ENCODE data around the gene BCL2.

BCL2 gene

GRCh38 chr18:63259567-63260379 lies 59.8 kb downstream of the BCL2 start:
- Histone ChIP-seq H3K4me3 (no peak overlapping the region), H3K36me3 (peaks cover 0 to 100% (median 93%) of the 10 kb centered on the region in 11 experiments; a peak in 18 of 22 replicates), H3K27ac (no peak overlapping the region), H4K20me1 (peaks cover 0 to 51% (median 20%) of the 10 kb centered on the region in 11 experiments; a peak in 9 of 22 replicates), H3K9ac (no peak overlapping the region), H3K27me3 (no peaks in the 10 kb centered on the region), H3K4me2 (no peak overlapping the region), H3K9me3 (replicated peaks in 1 of 11) (peaks cover 0 to 44% (median 9%) of the 10 kb centered on the region in 11 experiments; a peak in 10 of 22 replicates), H3K4me1 (0 out of 20 replicates have a peak, but pooled peaks cover 0 to 9% (median 0%) of the 10 kb centered on the region in 10 experiments)
- no peak for TF ChIP-seq Cebpa-rat (IDR thresholded peaks at IDR 0.05)

DNA sequence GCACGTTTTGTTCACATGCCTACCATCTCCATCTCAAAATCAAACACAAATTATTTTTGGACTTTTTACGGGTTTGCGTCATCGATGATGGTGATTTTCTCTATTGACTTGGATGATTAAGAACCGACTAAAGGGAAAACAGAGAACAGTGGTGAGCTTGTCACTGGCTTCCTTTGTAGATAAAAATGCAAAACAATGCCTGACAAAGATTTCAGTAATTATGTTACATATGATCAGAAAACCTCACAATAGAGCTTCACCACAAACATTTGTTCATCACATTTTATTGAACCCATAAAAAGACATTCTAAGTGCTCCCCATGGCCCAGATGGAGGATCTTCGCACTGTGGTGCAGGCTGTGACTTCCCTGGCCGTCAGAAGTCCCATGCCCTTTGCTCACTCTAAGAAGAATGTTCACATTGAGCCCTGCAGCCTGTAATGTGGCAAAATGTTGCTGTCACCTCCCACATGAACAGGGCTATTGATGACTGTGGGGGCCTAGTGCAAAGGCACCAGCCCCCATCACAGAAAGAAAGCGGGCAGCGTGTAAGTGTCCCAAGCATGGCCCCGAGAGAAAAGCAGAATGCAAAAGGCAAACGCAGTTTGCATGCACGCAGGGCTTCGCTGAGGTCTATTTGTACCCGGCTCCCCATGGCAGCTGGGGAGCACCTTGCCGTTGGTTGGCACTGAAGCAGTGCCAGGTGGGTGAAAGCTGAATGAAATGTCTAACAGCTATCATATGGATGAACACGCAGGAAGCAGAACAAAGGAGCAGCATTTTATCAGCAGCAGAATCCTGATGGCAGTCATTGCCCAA lies 60.6 kb downstream of the BCL2 start:
- H3K36me3 ChIP-seq, result peaks cover 0 to 100% (median 93%) of the 10 kb centered on the region in 11 experiments; a peak in 18 of 22 replicates

DNA sequence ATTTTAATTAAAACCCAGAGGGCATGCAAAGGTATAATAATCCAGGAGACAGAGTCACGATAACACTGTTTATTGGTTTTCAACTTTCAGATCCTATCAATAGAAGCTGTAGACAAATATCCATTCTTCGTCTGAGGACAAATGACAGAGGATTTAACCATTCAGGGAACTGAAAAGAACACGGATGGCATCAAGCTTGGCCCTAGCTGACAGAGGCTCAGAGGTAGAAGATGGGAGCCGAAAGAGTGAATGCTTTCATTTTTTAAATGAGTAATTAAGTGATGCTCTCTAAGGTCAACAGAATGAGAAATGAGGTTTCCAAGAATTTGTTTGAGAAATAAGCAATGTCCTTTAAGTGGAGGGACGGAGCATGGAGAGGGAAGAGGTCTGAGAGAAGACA lies 62.1 kb downstream of the BCL2 start:
- Histone ChIP-seq H3K4me1 (peaks cover 0 to 24% (median 0%) of the 10 kb centered on the region in 10 experiments; a peak in 7 of 20 replicates), H3K9me3 (replicated peaks in 1 of 11) (peaks cover 0 to 42% (median 23%) of the 10 kb centered on the region in 11 experiments; a peak in 18 of 22 replicates), H3K36me3 (peaks cover 0 to 100% (median 87%) of the 10 kb centered on the region in 11 experiments; a peak in 18 of 22 replicates), H3K27me3 (no peaks in the 10 kb centered on the region), H4K20me1 (peaks cover 0 to 43% (median 20%) of the 10 kb centered on the region in 11 experiments; a peak in 9 of 22 replicates), H3K4me2 (no peak overlapping the region), H3K9ac (no peak overlapping the region), H3K27ac (no peak overlapping the region), H3K4me3 (no peak overlapping the region)
- no peak for TF ChIP-seq Cebpa-rat (IDR thresholded peaks at IDR 0.05)

More for the DNA sequence above, 60.6 kb downstream of the BCL2 start:
- H3K4me2 ChIP-seq, result no peak overlapping the region
- peaks cover 0 to 45% (median 20%) of the 10 kb centered on the region in 11 experiments; a peak in 9 of 22 replicates for H4K20me1 ChIP-seq
- peaks cover 0 to 13% (median 0%) of the 10 kb centered on the region in 10 experiments; a peak in 7 of 20 replicates for H3K4me1 ChIP-seq
- H3K27ac ChIP-seq, result no peak overlapping the region
- no peaks in the 10 kb centered on the region for H3K27me3 ChIP-seq
- no peak overlapping the region for H3K4me3 ChIP-seq
- peaks cover 0 to 46% (median 14%) of the 10 kb centered on the region in 11 experiments; a peak in 10 of 22 replicates for H3K9me3 ChIP-seq (replicated peaks in 1 of 11)
- no peak for TF ChIP-seq Cebpa-rat (IDR thresholded peaks at IDR 0.05)
- no peak overlapping the region for H3K9ac ChIP-seq

- Histone ChIP-seq H3K27ac (no peak overlapping the region), H3K36me3 (peaks cover 0 to 94% (median 85%) of the 10 kb centered on the region in 11 experiments; a peak in 18 of 22 replicates), H3K4me3 (no peak overlapping the region), H3K4me2 (no peak overlapping the region), H3K9me3 (replicated peaks in 1 of 11) (peaks cover 0 to 48% (median 27%) of the 10 kb centered on the region in 11 experiments; a peak in 18 of 22 replicates), H3K27me3 (no peaks in the 10 kb centered on the region), H3K4me1 (peaks cover 0 to 24% (median 0%) of the 10 kb centered on the region in 10 experiments; a peak in 7 of 20 replicates), H4K20me1 (peaks cover 0 to 30% (median 18%) of the 10 kb centered on the region in 11 experiments; a peak in 10 of 22 replicates), H3K9ac (no peak overlapping the region)
- no peak for TF ChIP-seq Cebpa-rat (IDR thresholded peaks at IDR 0.05)
Observed at GRCh38 chr18:63255435-63255834, 64.1 kb downstream of the BCL2 start.

GRCh38 chr18:63254716-63255399 lies 64.7 kb downstream of the BCL2 start:
- peaks cover 0 to 24% (median 0%) of the 10 kb centered on the region in 10 experiments; a peak in 7 of 20 replicates for H3K4me1 ChIP-seq
- no peaks in the 10 kb centered on the region for H3K27me3 ChIP-seq
- H3K9ac ChIP-seq, result no peak overlapping the region
- H3K4me2 ChIP-seq, result no peak overlapping the region
- no peak overlapping the region for H3K4me3 ChIP-seq
- H3K27ac ChIP-seq, result no peak overlapping the region
- H4K20me1 ChIP-seq, result peaks cover 0 to 25% (median 18%) of the 10 kb centered on the region in 11 experiments; a peak in 10 of 22 replicates
- peaks cover 0 to 53% (median 32%) of the 10 kb centered on the region in 11 experiments; a peak in 18 of 22 replicates for H3K9me3 ChIP-seq (replicated peaks in 1 of 11)
- H3K36me3 ChIP-seq, result peaks cover 0 to 94% (median 84%) of the 10 kb centered on the region in 11 experiments; a peak in 18 of 22 replicates
- TF ChIP-seq Cebpa-rat (IDR thresholded peaks at IDR 0.05), result no peak

DNA sequence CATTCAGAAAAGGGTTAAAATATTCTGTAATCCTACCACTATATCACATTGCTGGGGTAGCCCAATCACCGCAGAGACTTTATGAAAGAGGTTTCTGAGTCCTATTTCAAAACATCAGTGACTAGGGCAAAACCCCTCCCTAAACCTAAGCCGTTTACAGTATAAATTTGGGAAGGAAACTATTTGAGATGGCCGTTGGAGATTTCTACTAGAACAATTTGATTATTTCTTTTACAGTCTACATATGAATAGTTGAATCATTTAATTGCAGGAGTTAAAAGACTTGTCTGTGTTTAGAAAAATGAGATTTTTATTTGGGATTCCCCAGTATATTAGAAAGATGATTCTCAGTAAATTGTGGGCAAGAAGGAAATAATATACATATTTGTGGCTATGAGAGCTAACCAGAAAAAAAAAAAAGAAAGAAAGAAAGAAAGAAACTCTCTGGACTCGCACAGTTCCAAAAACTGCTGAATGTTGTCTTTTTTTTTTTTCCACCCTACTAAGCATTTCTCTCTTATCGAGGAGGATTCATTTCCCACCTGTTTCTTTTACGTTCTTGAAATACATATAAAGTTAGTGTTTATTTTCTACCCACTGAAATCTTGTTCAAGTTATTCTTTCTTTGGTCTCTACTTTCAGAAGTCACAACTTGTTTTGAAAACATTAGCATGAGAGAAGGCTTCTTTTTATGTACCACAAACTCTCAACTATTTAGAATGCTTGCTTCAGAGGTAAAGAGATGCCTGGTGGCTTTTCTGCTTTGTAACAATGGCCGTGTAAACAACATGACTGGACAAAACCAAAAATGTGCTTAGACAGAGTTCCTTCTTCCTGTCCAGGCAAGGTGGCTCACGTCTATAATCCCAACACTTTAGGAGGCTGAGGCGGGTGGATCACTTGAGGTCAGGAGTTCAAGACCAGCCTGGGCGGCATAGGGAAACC lies 65.9 kb downstream of the BCL2 start:
- peaks cover 0 to 13% (median 6%) of the 10 kb centered on the region in 11 experiments; a peak in 9 of 22 replicates for H4K20me1 ChIP-seq
- no peak for TF ChIP-seq Cebpa-rat (IDR thresholded peaks at IDR 0.05)
- H3K4me2 ChIP-seq, result peak overlapping the region in 2 of 11 experiments; percentile 49 to 52; a peak in 4 of 22 replicates
- peaks cover 0 to 60% (median 38%) of the 10 kb centered on the region in 11 experiments; a peak in 18 of 22 replicates for H3K9me3 ChIP-seq (replicated peaks in 1 of 11)
- peaks cover 0 to 24% (median 0%) of the 10 kb centered on the region in 10 experiments; a peak in 7 of 20 replicates for H3K4me1 ChIP-seq
- H3K4me3 ChIP-seq, result no peak overlapping the region
- H3K27ac ChIP-seq, result peak overlapping the region in 2 of 11 experiments; percentile 8 to 25; a peak in 2 of 22 replicates
- peaks cover 0 to 94% (median 82%) of the 10 kb centered on the region in 11 experiments; a peak in 18 of 22 replicates for H3K36me3 ChIP-seq
- no peaks in the 10 kb centered on the region for H3K27me3 ChIP-seq
- H3K9ac ChIP-seq, result no peak overlapping the region

DNA sequence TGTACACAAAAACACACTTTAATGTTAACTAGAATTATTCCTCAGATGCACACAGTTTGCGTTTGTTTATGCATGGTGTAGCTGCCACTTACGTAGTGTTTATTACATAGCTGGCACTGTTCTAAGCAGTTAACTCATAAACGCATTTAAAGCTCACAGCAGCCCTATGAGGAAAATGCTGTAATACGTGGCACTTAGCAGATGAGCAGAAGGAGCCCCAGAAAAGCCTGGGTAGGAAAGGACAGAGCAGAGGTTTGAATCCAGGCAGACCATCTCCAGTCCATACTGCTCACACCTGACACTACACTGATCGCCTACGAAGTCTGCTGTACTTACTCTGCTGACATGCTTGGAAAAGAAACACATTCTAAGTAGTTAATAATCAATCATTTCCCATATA lies 66.6 kb downstream of the BCL2 start:
- no peak overlapping the region for H3K4me3 ChIP-seq

More for the DNA sequence above, 66.6 kb downstream of the BCL2 start:
- TF ChIP-seq Cebpa-rat (IDR thresholded peaks at IDR 0.05), result no peak
- Histone ChIP-seq H3K9ac (no peak overlapping the region), H4K20me1 (peaks cover 0 to 10% (median 5%) of the 10 kb centered on the region in 11 experiments; a peak in 6 of 22 replicates), H3K27me3 (no peaks in the 10 kb centered on the region), H3K36me3 (peaks cover 0 to 94% (median 82%) of the 10 kb centered on the region in 11 experiments; a peak in 19 of 22 replicates), H3K4me1 (peaks cover 0 to 24% (median 0%) of the 10 kb centered on the region in 10 experiments; a peak in 7 of 20 replicates), H3K4me2 (peak overlapping the region in 2 of 11 experiments; percentile 49 to 52; a peak in 3 of 22 replicates), H3K9me3 (replicated peaks in 1 of 11) (peaks cover 0 to 67% (median 43%) of the 10 kb centered on the region in 11 experiments; a peak in 18 of 22 replicates), H3K27ac (no peak overlapping the region)
